GM12801 (cell line): ENCODE measurements around the gene ERBB4.

Experiments
- TF ChIP-seq, protein P1 (sequence below): IDR thresholded peaks from one replicate; pipeline ENCODE4 v1.5.1; 2011; ENCODE audit warnings: control low read depth; ENCODE audit not compliant: insufficient read length; ENCODE audit errors: extremely low read depth

The ERBB4 gene

DNA sequence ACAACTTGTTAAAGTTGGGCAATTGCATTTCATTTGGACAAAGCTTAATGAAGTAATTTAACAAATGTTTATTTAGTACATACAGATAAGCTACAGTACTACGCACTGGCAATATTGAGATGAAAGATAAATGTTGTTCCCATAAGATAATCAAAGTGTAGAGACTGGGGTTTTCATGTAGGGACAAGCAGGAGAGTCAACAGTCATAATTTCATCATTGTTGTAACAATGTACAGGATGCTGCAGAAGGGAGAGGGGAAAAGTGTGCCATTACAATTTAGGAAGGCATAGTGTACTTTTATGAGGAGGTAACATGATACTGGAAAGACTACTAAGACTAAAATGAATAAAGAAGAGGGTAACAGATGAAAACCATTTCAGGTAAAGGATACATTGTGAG is 441.6 kb downstream of the ERBB4 start:
- TF ChIP-seq, protein P1, sequence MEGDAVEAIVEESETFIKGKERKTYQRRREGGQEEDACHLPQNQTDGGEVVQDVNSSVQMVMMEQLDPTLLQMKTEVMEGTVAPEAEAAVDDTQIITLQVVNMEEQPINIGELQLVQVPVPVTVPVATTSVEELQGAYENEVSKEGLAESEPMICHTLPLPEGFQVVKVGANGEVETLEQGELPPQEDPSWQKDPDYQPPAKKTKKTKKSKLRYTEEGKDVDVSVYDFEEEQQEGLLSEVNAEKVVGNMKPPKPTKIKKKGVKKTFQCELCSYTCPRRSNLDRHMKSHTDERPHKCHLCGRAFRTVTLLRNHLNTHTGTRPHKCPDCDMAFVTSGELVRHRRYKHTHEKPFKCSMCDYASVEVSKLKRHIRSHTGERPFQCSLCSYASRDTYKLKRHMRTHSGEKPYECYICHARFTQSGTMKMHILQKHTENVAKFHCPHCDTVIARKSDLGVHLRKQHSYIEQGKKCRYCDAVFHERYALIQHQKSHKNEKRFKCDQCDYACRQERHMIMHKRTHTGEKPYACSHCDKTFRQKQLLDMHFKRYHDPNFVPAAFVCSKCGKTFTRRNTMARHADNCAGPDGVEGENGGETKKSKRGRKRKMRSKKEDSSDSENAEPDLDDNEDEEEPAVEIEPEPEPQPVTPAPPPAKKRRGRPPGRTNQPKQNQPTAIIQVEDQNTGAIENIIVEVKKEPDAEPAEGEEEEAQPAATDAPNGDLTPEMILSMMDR: no peak

DNA sequence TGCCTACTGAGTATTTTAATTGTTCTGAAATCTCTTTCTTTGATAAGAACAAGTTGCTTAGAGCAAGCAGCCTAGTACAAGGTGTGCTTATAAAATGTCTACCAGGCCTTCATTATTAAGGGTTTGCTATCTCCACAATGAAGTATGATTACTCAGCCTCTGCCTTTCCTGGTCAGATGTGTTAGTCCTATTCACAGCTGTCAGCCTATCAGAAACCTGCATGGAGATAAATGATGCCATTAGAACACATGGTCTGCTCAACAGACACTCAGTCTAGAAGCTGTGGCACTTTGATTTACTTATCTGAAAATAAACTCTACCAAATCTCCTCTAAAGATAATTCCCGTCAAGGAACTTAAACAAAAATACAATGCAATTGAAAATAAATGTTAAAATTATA is 448.7 kb downstream of the ERBB4 start:
- TF ChIP-seq, protein P1: no peak

DNA sequence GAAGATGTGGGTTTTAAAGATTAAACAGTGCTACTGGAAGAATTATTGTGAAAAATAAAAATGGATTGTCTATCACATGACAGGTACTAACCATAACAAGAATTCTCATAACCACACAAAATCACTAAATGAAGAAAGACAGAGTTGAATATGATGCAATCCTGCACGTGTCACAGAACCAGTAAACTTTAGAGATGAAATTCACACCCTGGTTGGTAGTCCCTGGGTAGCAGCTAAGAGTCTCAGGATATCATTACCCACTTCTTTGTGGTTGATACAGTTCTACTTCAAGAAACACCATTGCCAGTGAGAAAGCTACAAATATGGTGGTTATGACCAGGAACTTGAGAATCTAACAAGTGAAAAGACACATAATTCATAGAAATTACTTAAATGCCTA is 450.2 kb downstream of the ERBB4 start:
- TF ChIP-seq, protein P1: no peak

DNA sequence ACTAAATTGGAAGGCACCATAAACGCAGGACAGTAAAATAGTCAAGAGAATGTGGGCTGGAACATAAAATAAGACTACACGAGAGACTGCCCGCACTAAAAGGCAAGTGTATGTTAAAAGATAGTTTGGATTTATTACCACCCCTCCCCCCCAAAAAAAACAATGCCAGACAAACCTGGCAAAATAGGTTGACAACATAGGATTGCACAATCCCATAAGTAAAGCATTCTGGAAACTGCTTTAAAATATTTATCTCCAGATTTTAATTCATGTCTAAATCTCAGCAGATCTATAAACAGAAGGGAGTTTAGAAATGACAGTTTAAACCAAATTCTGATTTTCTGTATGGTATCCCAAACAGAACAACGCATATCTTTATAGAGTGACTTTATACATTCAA is 455.1 kb downstream of the ERBB4 start:
- TF ChIP-seq, protein P1: no peak

DNA sequence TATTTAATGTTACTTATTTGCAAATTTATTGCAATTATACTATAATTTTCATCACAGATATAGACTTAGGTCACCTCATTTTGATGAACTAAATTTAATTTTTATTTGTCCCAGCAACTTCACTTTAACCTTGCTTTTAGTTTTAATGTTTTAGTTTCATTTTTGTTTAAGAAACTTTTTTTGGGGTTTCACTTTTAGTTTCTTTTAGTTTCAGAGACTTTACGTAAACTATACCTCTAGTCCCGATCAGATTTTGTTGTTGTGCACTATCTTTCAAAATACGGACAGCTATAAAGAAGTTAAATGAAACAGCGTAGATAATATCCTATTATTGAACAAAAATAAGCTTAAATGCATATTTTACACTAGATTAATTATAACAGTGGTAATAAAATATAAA is 460.5 kb downstream of the ERBB4 start:
- TF ChIP-seq, protein P1: no peak

DNA sequence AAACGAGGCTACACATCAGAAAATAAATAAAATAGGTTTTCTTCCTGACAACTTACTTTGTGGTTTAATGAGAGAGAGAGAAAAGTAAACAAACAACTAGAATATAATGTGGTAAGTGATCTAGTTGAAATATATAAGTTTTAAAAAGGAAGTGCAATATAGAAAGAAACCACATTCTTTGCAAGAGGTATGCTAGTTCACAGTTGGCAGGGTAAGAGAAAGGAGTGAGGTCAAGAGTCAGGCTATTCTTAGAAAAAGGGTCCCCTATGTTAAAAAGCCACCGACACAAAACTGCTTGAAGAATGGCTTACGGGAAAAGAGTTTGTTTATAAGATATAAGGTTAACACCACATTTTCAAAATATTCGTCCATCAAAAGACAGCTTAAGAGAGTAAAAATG is 462.1 kb downstream of the ERBB4 start:
- TF ChIP-seq, protein P1: no peak

DNA sequence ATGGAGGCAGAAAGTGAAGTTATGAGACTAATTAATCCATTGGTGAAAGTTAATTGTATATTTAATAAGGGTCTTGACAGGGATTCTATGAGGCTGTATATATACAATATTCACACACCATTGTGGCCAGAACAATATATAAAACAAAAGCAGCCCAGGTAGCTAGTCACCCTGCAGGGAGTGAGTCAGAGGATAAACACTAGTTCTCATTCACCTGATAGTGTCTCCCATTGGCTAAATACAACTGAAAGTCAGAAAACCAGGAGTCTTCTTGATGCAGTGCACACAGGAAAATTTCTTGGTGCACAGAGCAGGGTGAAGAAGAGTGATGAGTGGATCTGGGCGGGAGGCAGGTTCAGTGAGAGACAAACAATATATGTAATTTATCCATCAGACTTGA is 465.2 kb downstream of the ERBB4 start:
- TF ChIP-seq, protein P1: no peak

DNA sequence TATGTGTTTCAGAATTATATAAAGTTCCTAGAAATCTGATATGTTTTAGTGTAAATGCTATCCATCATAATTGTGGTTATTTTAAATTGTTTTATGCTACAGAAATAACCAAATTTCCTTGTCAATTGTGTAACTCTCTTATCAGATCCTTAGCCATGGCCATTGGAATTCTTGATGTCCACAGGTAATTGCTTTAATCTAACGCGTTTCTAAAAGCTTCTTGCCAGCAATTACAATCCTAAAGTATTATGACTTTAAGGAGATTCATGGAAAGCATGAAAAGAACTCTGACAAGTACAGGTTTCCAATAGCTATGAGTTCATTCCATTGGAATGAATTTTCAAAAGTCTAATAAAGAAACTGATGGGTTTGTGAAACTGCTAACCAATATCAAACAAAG is 472.1 kb downstream of the ERBB4 start:
- TF ChIP-seq, protein P1: no peak
